Caco-2 (cell line): ENCODE data around the gene ARF1. TPM values are rescaled to one million over a fixed set of nuclear protein-coding genes. Genes with fewer than 3 reads are reported as not detected.
"Not testable (repeated sequence)": the region's sequence is repeated elsewhere in the genome, so short reads cannot be mapped to it uniquely, and the experiment has no call there.

ENCODE experiments used
- BruUV-seq: library from RNA; stranded (reverse); fragments of 400-500 nt; replicated peaks from 2 replicates; lab custom pipeline; 2021; lab: Mats Ljungman, UMichigan
- CTCF ChIA-PET: fragments of 300-600 bp; sonication (Branson Sonifier 250); formaldehyde crosslinking; loops from one replicate; lab custom pipeline; 2022; ENCODE audit warnings: antibody characterized with exemption; lab: Charles Lee
- POLR2A ChIA-PET: fragments of 300-600 bp; sonication (Branson Sonifier 250); formaldehyde crosslinking; loops from one replicate; lab custom pipeline; 2022; ENCODE audit warnings: antibody characterized with exemption; lab: Charles Lee
- DNase-seq, 2 experiments: peaks; one replicate each; pipeline versions ENCODE4 v3.0.0 to v3.0.0-alpha.2; 2020 to 2022
- H3K27me3 ChIP-seq: replicated peaks from 2 replicates; pipeline ENCODE4 v1.6.0; 2011; ENCODE audit warnings: low read length; ENCODE audit not compliant: control insufficient read depth, insufficient read depth
- H3K36me3 ChIP-seq: 2 replicates; pipeline ENCODE4 v1.5.1; 2011; ENCODE audit warnings: low read length; ENCODE audit not compliant: control insufficient read depth, insufficient read depth
- H3K4me1 ChIP-seq: fragments of 250-450 bp; sonication (Bioruptor Pico); 2 replicates; pipeline ENCODE4 v1.5.1; 2020; ENCODE audit warnings: mild to moderate bottlenecking
- H3K4me3 ChIP-seq: 2 replicates; pipeline ENCODE4 v1.5.1; 2011; ENCODE audit warnings: low read depth, mild to moderate bottlenecking, control low read depth, low read length
- H3K9me3 ChIP-seq: fragments of 250-450 bp; sonication (Bioruptor Pico); 2 replicates; pipeline ENCODE4 v1.5.1; 2020; ENCODE audit warnings: mild to moderate bottlenecking, moderate library complexity
- H3K27ac Mint-ChIP-seq: one replicate; pipeline ENCODE4 v1.8.0; 2022; ENCODE audit warnings: mixed read lengths; ENCODE audit not compliant: unreplicated experiment
- H3K27me3 Mint-ChIP-seq: one replicate; pipeline ENCODE4 v1.8.0; 2022; ENCODE audit warnings: mixed read lengths; ENCODE audit not compliant: insufficient read depth, unreplicated experiment
- H3K36me3 Mint-ChIP-seq: one replicate; pipeline ENCODE4 v1.8.0; 2022; ENCODE audit warnings: mild to moderate bottlenecking, mixed read lengths; ENCODE audit not compliant: insufficient read depth, unreplicated experiment
- H3K4me1 Mint-ChIP-seq: one replicate; pipeline ENCODE4 v1.8.0; 2022; ENCODE audit warnings: low read depth, mixed read lengths; ENCODE audit not compliant: unreplicated experiment
- H3K4me3 Mint-ChIP-seq: one replicate; pipeline ENCODE4 v1.8.0; 2022; ENCODE audit warnings: mild to moderate bottlenecking, moderate library complexity, mixed read lengths; ENCODE audit not compliant: unreplicated experiment
- H3K9me3 Mint-ChIP-seq: one replicate; pipeline ENCODE4 v1.8.0; 2022; ENCODE audit warnings: mixed read lengths; ENCODE audit not compliant: unreplicated experiment
- CTCF ChIP-seq, 2 experiments: fragments of 200-600 bp in 1 of 2; IDR thresholded peaks; 1 replicate in 1 of 2; 2 replicates in 1 of 2; pipeline versions ENCODE4 v1.5.1 to v1.8.0; 2011 to 2022; ENCODE audit warnings: antibody characterized with exemption in 1 of 2, control low read depth in 1 of 2, inconsistent platforms in 1 of 2, low read depth in 1 of 2, low read length in 1 of 2, mild to moderate bottlenecking in 1 of 2, moderate library complexity in 1 of 2; ENCODE audit not compliant: insufficient read depth in 1 of 2, severe bottlenecking in 1 of 2, unreplicated experiment in 1 of 2
- intact Hi-C: fragments of 100-400 bp; cut with micrococcal nuclease; formaldehyde crosslinking; loops from one replicate; pipeline ENCODE4 v1.10.0; 2022; ENCODE audit not compliant: unreplicated experiment
- total RNA-seq: library from RNA; stranded (reverse); gene quantifications from 2 replicates; pipeline ENCODE4 v1.2.3, GENCODE V29; 2022

Gene ARF1
- total RNA-seq, 1 experiment from 2014 or later: 378 TPM

DNA sequence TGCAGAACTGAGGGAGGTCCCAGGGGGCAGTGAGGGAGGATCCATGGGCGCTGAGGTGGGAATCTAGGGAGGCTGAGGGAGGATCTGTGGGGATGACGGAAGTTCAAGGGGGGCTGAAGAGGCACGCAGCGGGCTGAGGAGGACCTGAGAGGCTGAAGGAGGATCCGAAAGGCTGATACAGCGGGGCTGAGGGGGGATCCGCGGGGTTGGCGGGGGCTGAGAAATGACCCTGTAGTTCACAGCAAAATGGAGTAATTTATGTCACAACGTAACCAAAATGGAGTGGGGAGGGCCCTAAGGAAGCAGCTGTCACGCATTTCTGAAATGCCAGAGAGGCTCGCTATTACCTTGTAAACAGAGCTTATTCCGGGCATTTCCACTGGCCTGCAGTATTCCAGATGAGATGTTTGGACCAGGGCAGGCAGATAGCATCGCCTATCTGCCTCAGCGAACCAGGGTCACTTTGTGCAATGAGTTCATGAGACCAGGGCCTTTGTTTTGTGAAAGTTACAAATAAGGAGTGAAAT, 27.5 kb downstream of the ARF1 start:
- Mint-ChIP-seq H3K4me1 (peaks cover 7% of the 10 kb centered on the region), H3K27me3 (no peaks in the 10 kb centered on the region), H3K9me3 (no peaks in the 10 kb centered on the region), H3K4me3 (peak overlapping the region; percentile 99), H3K36me3 (peaks cover 19% of the 10 kb centered on the region), H3K27ac (peak overlapping the region; percentile 100)
- no peaks in the 10 kb centered on the region; the same call in 1 of the 2 replicates for H3K9me3 ChIP-seq
- peaks cover 8% of the 10 kb centered on the region for H3K4me1 ChIP-seq
- peak overlapping the region; percentile 94 for H3K4me3 ChIP-seq
- peak; percentile 77 to 82 for DNase-seq
- no peaks in the 10 kb centered on the region for H3K27me3 ChIP-seq
- CTCF ChIA-PET: interaction anchor here (0.6 to 2.4 kb wide), 5 partner anchors 21 to 111 kb away, joined by 3 to 23 read pairs (median 4); partner anchors contain the start of gene IBA57
- H3K36me3 ChIP-seq: no peaks in the 10 kb centered on the region
- TF ChIP-seq CTCF (IDR thresholded peaks at IDR 0.05; ENCODE audit: insufficient read depth in 1 of 2, low read depth in 1 of 2, low read length in 1 of 2, severe bottlenecking in 1 of 2, unreplicated experiment in 1 of 2): no peak
- intact Hi-C loops: loop anchor here (1.0 to 10.0 kb wide), 5 partner anchors 21 to 625 kb away; partner anchors contain the start of genes ARF1, GUK1 and IBA57
- POLR2A ChIA-PET: interaction anchor here (0.6 to 1.4 kb wide), 8 partner anchors 16 to 322 kb away, joined by 3 to 18 read pairs (median 6); partner anchors contain the start of genes ARF1, GUK1 and IBA57
- no TSS peak for BruUV-seq

DNA sequence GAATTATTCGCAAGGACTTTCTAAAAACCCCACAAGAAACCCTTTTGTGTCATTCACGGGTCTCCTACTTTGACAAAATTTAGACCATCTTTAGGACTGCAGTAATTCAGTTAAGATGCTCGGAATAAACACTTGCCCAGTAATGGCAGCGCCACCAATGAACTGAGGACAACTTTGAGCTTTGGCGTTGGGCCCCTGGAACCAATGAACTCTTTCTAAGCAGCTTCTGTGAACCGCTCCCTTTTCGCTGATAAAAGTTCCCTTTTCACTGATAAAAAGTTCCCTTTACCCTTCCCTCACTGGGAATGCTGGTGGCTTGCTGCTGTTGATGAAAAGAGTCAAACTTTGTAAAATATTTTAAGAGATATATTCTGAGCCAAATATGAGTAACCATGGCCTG, 28.0 kb downstream of the ARF1 start:
- Mint-ChIP-seq H3K4me3 (peak overlapping the region; percentile 99), H3K9me3 (no peaks in the 10 kb centered on the region), H3K4me1 (peaks cover 7% of the 10 kb centered on the region), H3K27me3 (no peaks in the 10 kb centered on the region), H3K36me3 (peaks cover 18% of the 10 kb centered on the region), H3K27ac (peak overlapping the region; percentile 100)
- TSS peak; percentile 68 for BruUV-seq
- Histone ChIP-seq H3K36me3 (no peaks in the 10 kb centered on the region), H3K4me1 (peaks cover 8% of the 10 kb centered on the region), H3K27me3 (no peaks in the 10 kb centered on the region), H3K4me3 (peak overlapping the region; percentile 94; the same call in 1 of the 2 replicates), H3K9me3 (no peaks in the 10 kb centered on the region; the same call in 1 of the 2 replicates)
- CTCF ChIA-PET: interaction anchor here (1.0 to 2.4 kb wide), 4 partner anchors 20 to 111 kb away, joined by 3 to 23 read pairs (median 4); partner anchors contain the start of gene IBA57
- no peak for TF ChIP-seq CTCF (IDR thresholded peaks at IDR 0.05; ENCODE audit: insufficient read depth in 1 of 2, low read depth in 1 of 2, low read length in 1 of 2, severe bottlenecking in 1 of 2, unreplicated experiment in 1 of 2)
- intact Hi-C loops: loop anchor here (1.0 kb wide), 2 partner anchors 21 to 30 kb away; partner anchors contain the start of gene GUK1
- POLR2A ChIA-PET: interaction anchor here (0.6 to 1.4 kb wide), 7 partner anchors 16 to 323 kb away, joined by 3 to 18 read pairs (median 7); partner anchors contain the start of genes ARF1, GUK1 and IBA57
- DNase-seq: no peak

GRCh38 chr1:228111315-228111714, 28.8 kb downstream of the ARF1 start:
- DNase-seq, H3K36me3 ChIP-seq, H3K4me1 Mint-ChIP-seq, H3K9me3 Mint-ChIP-seq, H3K27me3 Mint-ChIP-seq, H3K4me3 ChIP-seq, intact Hi-C loops, BruUV-seq, POLR2A ChIA-PET, H3K4me3 Mint-ChIP-seq, CTCF ChIA-PET, H3K4me1 ChIP-seq, H3K9me3 ChIP-seq, H3K27me3 ChIP-seq: not testable (repeated sequence)
- Mint-ChIP-seq H3K27ac (peak overlapping the region; percentile 100), H3K36me3 (peaks cover 18% of the 10 kb centered on the region)
